HG03139 (cell line): ENCODE data around the gene MCRIP1.

Experiments used
- ATAC-seq: cut with Tn5 transposase; IDR thresholded peaks from one replicate; pipeline ENCODE4 v1.9.1; 2021; ENCODE audit not compliant: unreplicated experiment

Gene MCRIP1

GRCh38 chr17:81833160-81833920 is at the start of gene MCRIP1:
Gene MCRIP1 (minus strand): TSS chr17:81833291. CDS start chr17:81824506, 8,785 bp downstream.
- peak; percentile 69 for ATAC-seq

- no peak for ATAC-seq
Observed at GRCh38 chr17:81879121-81879520, 46.0 kb upstream of the MCRIP1 start.

GRCh38 chr17:81878294-81878693 is 45.2 kb upstream of the MCRIP1 start:
- ATAC-seq = no peak

DNA sequence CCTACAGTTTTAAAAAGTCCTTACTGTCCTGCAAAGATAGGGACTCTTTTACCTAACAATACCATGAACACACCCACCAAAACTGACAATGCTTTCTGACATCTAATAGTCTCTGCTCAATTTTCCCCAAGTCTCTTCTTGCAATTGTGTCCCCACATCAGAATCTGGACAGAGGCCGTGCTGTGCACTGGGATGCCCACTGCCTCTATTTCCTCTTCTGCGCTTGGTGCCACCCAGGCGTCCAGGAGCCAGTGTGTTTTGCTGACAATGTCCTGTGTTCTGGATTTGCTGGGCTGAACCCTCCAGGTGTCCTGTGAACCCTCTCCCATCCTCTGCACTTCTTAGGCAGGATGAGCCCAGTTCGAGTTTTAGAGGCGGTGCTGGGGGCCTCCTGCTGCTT is 44.5 kb upstream of the MCRIP1 start:
- ATAC-seq = no peak

DNA sequence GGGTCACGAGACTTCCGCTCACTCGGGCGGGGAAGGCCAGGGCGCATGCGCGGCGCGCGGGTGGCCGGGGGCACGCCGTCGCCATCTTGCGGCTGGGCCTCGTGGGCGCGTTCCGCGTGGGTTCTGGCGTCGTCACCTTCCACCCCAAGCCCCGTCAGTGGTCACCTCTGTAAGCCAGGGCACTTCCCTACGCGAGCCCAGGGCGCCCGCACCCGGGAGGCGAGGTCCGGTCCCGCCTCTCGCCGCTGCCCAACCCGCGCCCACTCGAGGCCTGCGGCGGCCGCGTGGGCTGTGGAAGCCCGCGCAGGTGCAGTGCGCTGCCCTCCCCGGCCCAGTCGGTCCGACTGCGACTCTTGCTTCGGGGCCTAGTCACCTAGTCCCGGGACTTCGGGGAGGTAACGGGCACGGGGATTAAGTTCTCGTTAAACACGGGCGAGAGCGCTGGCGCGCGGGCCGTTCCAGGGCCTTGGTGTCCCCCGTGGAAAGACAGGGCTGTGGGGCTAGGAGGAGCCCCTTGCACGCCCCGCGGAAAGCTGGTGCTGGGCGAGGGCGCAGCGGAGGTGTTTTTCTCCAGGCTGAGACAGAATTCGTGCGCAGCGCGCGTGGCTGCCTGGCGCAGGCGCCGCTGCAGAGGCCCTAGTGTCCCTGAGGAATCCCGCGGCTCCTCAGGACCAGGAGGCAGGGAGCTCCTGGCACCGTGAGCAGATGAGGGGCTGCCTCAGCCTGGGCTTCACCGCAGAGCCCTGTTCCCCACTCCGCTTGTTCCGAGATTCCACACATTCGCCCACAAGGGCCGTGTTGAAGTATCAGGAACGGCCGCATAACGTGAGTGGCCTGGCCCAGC is 38.5 kb upstream of the MCRIP1 start:
- peak; percentile 47 for ATAC-seq

- no peak for ATAC-seq
Observed at GRCh38 chr17:81870981-81871386, 37.9 kb upstream of the MCRIP1 start, which contains the start of gene ARHGDIA. Gene ARHGDIA (minus strand): TSS chr17:81871337. CDS start chr17:81869930, 1,407 bp downstream.

DNA sequence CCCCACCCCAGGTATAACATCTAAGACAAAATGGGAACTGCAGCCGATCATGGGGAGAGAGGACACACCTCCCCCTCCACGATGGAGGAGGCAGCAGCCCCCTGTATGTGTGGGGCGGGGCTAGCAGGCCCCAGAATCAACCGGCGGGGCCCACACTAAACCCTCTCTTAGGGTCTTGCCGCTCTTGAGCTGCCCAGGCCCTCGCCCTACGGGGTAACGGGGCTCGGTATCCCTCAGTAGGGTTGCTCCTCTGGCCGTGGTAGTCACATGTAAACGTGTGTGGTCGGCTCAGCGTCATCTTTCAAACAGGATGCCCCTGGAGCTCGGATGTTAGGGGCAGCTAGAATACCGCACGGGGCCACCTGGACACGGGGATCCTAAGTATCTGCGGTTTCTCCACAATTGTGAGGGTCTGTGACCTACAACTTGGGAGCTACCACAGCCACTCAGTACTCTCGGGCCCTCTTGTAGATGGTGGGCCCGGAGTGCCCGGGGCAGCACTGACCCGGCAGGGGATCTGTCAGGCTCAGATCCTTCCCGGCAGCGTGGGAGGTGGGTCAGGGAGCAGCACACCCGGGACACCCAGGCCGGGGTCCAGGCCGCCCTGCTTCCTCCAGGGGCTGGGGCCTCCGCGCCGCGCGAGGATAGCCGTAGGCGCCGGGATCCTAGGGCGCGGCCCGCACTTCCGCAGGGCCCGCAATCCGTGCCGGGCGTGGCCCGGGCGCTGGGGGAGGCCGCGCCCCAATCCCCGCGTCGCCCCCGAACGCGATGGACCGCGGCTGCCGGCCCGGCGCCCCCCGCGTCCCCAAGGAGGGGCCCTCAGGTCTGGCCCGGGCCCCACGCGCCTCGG is 37.3 kb upstream of the MCRIP1 start:
- ATAC-seq = no peak

GRCh38 chr17:81869221-81870130 is 36.4 kb upstream of the MCRIP1 start:
- no peak for ATAC-seq

GRCh38 chr17:81868674-81869220 is 35.7 kb upstream of the MCRIP1 start:
- ATAC-seq = no peak

DNA sequence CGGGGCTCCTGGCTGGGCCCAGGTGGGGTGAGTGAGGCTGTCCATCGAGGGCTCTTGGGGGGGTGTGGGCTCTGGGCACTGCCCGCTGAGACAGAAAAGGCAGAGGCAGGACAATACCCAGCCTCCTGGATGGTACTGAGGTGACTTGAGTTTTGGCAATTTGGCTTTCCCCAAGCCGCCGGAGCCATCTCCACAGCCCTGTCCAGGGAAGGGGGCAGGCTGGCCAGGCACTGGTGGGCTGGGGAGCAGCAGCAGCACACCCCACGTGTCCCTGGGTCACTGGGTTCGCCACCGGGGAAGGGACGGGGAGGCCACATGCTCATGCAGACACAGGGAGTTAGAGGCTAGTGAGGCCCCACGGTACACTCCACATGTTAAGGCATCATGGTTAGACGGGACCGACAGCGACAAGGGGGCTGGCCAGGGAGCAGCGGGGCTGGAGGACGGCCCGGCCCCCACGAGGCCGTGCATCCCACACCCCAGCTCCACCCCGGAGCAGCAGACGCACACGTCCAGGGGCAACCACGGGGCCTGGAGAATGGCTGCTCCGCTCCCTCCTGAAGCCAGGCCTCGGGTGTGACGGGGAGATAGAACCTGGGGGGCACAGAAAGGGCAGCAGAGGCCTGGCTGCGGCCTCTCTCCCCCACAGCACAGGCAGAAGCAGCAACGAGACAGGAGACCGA is 35.0 kb upstream of the MCRIP1 start:
- ATAC-seq = no peak

DNA sequence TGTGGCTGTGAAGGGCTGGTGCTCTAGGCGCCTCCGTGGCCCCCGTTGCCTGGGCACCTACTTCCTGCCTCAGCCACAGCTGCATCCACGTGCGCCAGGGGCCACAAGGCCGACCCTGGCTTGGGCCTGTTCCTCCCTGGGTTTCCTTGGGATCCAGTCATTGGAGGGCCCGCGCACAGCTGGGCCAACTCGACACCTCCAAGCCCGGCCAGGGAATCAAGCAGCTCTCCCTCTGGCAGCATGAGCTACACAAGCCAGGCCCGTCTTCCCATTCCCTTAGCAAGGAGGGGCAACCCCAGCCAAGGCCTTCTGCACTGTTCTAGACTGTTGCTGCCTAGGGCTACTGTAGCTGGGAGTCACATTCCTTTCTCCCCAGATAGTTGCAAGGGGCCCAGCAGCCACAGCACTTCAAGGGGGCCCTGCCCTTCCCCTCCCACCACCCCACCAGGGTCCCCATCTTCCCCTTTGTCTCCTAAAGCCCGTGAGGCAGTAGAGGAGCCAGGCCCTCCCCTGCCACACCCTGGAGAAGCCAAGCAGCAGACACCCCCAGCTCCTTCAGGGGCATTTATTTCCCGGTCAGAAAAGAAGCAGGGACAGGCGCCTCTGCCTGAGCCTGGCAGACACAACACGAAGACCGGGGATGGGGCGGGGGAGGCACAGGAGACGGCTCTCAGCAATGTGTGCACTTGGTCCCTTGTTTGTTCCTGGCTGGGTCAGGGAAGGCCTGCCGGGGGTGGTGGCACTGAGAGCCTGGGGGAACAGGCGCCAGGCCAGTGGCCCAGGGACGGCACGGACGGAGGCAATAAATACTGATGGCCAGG is 34.3 kb upstream of the MCRIP1 start:
- no peak for ATAC-seq

GRCh38 chr17:81866440-81867169 is 33.5 kb upstream of the MCRIP1 start:
- ATAC-seq = no peak

DNA sequence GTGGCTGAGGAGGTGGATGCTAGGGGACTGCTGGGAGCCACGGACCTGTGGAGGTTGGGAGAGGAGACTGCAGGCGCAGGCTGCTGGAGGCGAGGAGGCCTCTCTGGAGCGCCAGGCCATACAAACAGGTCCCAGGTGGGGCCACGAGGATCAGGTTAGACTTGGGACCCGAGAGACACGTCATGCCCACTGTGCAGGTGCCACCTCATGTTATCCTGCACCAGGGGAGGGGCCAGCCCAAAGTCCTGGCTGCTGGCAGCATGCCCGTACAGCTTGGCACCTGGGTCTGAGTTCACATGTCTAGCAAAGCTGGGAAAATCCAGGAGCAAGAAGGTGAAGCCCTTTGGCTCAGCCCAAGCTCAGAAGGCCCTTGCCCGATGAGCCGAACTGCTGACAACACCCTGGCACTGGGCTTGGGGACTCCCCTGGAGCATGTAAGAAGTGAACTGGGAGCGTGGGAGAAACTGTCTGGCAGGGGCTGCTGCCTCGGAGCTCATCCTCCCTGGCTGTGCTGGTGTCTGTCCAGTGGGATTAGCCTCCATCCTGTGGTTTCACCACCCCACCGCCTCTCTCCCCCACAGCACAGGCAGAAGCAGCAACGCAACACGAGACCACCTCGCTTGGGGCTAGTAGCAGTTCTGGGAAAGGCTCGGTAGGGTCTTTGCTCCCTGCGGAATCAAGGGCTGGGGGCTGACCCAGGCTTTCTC is 32.8 kb upstream of the MCRIP1 start:
- ATAC-seq = no peak

DNA sequence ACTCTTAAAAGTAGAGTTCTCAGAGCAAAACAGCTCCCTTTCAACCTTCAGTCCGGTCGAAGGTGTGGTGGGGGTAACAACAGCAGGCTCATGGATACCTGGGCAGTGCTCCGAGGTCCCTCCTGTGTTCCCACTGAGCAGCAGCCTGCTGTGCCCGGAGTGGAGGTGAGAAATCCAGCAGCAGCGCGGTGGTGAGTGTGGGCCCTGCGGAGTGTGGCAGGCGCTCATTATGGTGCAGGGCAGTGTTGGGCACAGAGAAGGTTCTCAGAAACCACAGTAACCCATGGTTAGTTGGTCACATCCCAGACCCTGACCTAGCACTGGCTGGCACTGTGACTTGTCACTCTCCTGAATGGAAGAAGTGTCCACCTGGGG is 32.3 kb upstream of the MCRIP1 start:
- ATAC-seq = no peak

DNA sequence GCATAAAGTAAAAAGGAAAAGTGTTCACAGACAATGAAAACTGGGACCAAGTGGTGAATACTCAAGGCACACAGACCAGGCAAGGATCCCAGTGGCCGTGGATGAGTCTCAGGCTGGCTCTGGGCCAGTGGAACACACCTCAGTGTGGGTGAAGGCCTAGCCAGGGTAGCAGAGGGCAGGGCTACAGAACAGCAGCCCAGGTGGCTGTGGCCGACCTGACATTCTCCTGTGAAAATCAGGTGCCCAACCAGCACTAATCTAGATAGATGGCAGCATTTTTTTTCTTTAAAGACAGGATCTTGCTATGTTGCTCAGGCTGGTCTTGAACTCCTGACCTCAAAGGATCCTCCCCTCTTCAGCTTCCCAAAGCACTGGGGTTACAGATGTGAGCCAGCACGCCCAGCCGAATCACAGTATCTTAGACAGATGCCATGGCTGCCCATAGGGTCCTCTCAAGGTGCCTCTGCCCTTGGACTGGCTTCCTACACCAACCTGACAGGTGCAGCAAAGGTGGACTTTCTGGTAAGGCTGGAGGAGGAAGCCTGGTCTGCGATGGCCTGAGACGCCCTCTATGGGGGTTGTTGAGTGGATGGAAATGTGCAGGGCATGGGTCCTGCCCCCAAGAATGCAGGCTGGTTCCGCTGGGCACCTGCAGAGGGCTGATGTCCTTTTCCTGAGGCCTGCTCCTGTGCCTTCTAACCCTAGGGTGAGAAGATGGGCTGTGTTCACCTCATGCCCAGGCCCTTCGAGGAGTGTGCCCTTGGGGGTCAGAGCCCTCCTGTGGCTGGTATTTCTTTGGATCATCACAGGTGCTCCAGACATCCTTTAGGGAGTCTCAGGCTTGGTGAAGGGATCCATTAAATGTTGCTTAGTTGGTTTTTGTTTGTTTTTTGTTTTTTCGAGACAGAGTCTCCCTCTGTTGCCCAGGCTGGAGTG is 31.0 kb upstream of the MCRIP1 start:
- no peak for ATAC-seq

DNA sequence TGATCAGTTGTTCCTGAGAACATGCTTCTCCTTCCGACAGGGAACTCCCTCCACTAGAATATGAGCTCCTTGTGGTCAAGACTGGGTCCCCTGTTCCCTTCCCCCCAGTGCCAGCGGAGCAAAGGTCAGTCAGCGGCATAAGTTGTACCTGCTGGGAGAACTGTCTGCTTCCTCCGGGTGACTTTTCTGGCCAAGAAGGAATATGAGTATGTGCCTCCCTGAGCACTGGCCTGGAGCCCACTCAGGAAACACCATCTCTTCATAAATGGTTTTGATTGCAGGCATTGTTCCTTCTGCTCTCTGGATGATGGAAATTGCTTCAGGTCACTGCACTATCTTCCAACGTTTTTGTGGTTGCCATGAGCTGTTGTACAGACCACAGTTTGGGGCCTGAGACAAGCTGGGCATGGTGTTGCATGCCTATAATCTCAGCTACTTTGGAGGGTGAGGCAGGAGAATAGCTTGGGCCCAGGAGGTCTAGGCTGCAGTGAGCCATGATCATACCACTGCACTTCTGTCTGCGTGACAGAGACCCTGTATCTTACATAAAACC is 30.1 kb upstream of the MCRIP1 start:
- no peak for ATAC-seq
